ENCODE results near the gene KCNQ4.

Gene KCNQ4

DNA sequence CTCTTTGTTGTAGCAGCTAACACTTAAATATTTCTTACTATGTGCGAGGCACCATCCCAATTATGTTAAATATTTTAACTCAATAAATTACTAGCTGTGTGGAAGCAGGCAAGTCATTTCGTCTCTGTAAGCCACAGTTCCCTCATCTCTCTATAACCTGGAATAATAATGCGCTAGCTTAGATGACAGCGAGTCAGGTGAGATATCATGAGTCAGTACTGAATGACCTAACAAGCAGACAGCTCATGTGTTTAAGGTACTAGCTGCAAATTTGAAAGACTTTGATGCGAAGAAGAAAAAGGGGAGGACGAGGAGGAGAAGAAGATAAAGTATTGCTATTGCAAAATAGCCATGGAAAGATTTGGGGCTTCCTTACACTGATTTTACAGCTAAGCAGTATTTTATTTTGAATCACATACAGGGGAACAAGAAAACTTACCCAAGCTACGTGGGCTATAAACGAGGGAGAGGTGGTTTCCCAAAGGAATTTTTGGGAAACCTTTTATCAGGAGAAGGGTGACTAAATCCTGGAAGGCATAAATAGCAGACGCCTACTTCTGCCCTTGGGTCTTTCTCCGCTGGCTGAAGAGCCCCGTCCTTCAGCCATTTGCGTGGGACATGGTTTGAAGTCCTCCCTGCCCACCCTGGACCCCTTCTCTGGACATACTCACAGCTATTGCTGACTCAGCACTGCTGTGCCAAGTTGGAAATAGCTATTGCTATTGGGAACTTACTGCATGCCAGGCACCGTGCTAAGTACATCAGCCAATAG, 69.7 kb downstream of the KCNQ4 start:
- TF ChIP-seq, protein P1, sequence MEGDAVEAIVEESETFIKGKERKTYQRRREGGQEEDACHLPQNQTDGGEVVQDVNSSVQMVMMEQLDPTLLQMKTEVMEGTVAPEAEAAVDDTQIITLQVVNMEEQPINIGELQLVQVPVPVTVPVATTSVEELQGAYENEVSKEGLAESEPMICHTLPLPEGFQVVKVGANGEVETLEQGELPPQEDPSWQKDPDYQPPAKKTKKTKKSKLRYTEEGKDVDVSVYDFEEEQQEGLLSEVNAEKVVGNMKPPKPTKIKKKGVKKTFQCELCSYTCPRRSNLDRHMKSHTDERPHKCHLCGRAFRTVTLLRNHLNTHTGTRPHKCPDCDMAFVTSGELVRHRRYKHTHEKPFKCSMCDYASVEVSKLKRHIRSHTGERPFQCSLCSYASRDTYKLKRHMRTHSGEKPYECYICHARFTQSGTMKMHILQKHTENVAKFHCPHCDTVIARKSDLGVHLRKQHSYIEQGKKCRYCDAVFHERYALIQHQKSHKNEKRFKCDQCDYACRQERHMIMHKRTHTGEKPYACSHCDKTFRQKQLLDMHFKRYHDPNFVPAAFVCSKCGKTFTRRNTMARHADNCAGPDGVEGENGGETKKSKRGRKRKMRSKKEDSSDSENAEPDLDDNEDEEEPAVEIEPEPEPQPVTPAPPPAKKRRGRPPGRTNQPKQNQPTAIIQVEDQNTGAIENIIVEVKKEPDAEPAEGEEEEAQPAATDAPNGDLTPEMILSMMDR (IDR thresholded peaks at IDR 0.05; ENCODE audit: insufficient read depth, low read length), result no peak
- TF ChIP-seq SPI1 (IDR thresholded peaks at IDR 0.05; ENCODE audit: borderline replicate concordance, low read depth), result no peak
- no peak for TF ChIP-seq POLR2AphosphoS5 (IDR thresholded peaks at IDR 0.05; ENCODE audit: low read depth)
- TF ChIP-seq, protein P2, sequence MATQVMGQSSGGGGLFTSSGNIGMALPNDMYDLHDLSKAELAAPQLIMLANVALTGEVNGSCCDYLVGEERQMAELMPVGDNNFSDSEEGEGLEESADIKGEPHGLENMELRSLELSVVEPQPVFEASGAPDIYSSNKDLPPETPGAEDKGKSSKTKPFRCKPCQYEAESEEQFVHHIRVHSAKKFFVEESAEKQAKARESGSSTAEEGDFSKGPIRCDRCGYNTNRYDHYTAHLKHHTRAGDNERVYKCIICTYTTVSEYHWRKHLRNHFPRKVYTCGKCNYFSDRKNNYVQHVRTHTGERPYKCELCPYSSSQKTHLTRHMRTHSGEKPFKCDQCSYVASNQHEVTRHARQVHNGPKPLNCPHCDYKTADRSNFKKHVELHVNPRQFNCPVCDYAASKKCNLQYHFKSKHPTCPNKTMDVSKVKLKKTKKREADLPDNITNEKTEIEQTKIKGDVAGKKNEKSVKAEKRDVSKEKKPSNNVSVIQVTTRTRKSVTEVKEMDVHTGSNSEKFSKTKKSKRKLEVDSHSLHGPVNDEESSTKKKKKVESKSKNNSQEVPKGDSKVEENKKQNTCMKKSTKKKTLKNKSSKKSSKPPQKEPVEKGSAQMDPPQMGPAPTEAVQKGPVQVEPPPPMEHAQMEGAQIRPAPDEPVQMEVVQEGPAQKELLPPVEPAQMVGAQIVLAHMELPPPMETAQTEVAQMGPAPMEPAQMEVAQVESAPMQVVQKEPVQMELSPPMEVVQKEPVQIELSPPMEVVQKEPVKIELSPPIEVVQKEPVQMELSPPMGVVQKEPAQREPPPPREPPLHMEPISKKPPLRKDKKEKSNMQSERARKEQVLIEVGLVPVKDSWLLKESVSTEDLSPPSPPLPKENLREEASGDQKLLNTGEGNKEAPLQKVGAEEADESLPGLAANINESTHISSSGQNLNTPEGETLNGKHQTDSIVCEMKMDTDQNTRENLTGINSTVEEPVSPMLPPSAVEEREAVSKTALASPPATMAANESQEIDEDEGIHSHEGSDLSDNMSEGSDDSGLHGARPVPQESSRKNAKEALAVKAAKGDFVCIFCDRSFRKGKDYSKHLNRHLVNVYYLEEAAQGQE (IDR thresholded peaks at IDR 0.05; ENCODE audit: insufficient replicate concordance, low read depth), result no peak
- no peak for TF ChIP-seq GABPA (IDR thresholded peaks at IDR 0.05; ENCODE audit: low read depth)
- Histone ChIP-seq H3K4me3 (replicated peaks; ENCODE audit: insufficient read depth, low read length) (no peak overlapping the region), H3K27ac (replicated peaks) (no peak overlapping the region), H3K27me3 (ENCODE audit: insufficient read depth, poor library complexity, severe bottlenecking) (no peaks in the 10 kb centered on the region)
- no peak for DNase-seq (ENCODE audit: low read depth in 1 of 2, low spot score in 1 of 2)

DNA sequence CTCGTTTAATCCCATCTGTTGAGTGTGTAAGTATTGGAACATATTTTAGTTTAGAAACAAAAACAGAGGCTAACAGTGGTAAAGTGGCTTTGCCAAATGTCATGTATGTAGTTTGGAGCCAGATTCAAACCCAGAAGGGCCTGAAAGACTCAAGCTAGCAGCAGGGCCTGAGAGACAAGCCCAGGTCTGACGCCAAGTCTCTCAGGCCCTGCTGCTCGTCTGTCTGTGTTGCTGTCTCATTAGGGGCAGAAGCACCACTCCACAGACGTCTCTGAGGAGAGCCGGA, 70.2 kb downstream of the KCNQ4 start:
- no peak for DNase-seq (ENCODE audit: low read depth in 1 of 2, low spot score in 1 of 2)

DNA sequence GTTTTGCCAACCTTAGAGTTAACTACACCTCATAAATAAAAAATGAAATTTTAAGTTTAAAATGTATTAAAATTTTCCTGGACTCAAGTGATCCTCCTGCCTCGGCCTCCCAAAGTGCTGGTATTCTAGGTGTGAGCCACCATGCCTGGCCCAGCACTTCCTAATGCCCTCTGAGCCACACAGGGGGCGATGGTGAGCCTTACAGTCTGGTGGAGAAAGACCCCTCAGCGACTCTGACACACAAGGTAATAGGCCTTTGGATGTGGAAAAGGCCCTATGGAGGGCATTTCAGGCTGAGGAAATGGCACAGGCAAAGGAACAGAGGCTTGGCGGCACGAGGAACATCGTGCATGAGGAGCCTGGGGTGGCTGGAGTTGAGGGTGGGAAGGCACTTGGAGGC, 71.9 kb downstream of the KCNQ4 start:
- TF ChIP-seq SPI1 (IDR thresholded peaks at IDR 0.05; ENCODE audit: borderline replicate concordance, low read depth) (no peak), GABPA (IDR thresholded peaks at IDR 0.05; ENCODE audit: low read depth) (no peak), POLR2AphosphoS5 (IDR thresholded peaks at IDR 0.05; ENCODE audit: low read depth) (no peak)
- TF ChIP-seq, protein P1 (IDR thresholded peaks at IDR 0.05; ENCODE audit: insufficient read depth, low read length), result no peak
- TF ChIP-seq, protein P2 (IDR thresholded peaks at IDR 0.05; ENCODE audit: insufficient replicate concordance, low read depth), result no peak
- no peaks in the 10 kb centered on the region for H3K27me3 ChIP-seq (ENCODE audit: insufficient read depth, poor library complexity, severe bottlenecking)

More for the DNA sequence above, 70.2 kb downstream of the KCNQ4 start:
- Histone ChIP-seq H3K4me3 (replicated peaks; ENCODE audit: insufficient read depth, low read length) (no peak overlapping the region), H3K27ac (replicated peaks) (no peak overlapping the region), H3K27me3 (ENCODE audit: insufficient read depth, poor library complexity, severe bottlenecking) (no peaks in the 10 kb centered on the region)
- TF ChIP-seq, protein P1 (IDR thresholded peaks at IDR 0.05; ENCODE audit: insufficient read depth, low read length), result no peak
- TF ChIP-seq, protein P2 (IDR thresholded peaks at IDR 0.05; ENCODE audit: insufficient replicate concordance, low read depth), result no peak
- TF ChIP-seq SPI1 (IDR thresholded peaks at IDR 0.05; ENCODE audit: borderline replicate concordance, low read depth) (no peak), POLR2AphosphoS5 (IDR thresholded peaks at IDR 0.05; ENCODE audit: low read depth) (no peak), GABPA (IDR thresholded peaks at IDR 0.05; ENCODE audit: low read depth) (no peak)

More for the DNA sequence above, 71.9 kb downstream of the KCNQ4 start:
- H3K4me3 ChIP-seq (replicated peaks; ENCODE audit: insufficient read depth, low read length), result no peak overlapping the region
- DNase-seq (ENCODE audit: low read depth in 1 of 2, low spot score in 1 of 2), result no peak
- H3K27ac ChIP-seq (replicated peaks), result no peak overlapping the region
